Measurements from ENCODE around the gene PLA2G7. TPM values are rescaled to one million over a fixed set of nuclear protein-coding genes. Genes with fewer than 3 reads are reported as not detected.

PLA2G7 gene
- polyA plus RNA-seq, 3 donors = 10.2 to 53.5 (median 24.4) TPM

- peaks cover 0 to 1% (median 0%) of the 10 kb centered on the region in 3 donors for H3K27me3 Mint-ChIP-seq (ENCODE audit: low read depth in 3 of 3)
- Histone ChIP-seq H3K79me2 (ENCODE audit: insufficient read depth, low read length) (no peaks in the 10 kb centered on the region), H3K27me3 (ENCODE audit: control insufficient read depth in 2 of 2, insufficient read depth in 2 of 2, low read length in 2 of 2) (no peaks in the 10 kb centered on the region), H3K4me2 (replicated peaks; ENCODE audit: extremely low read depth, low read length, poor library complexity, severe bottlenecking) (no peak overlapping the region), H3K4me3 (replicated peaks in 1 of 3; ENCODE audit: low read depth in 2 of 3, low read length in 3 of 3) (no peak overlapping the region), H4K20me1 (ENCODE audit: insufficient read depth, low read length) (no peaks in the 10 kb centered on the region), H2AFZ (ENCODE audit: insufficient read depth, low read depth, low read length, poor library complexity, severe bottlenecking) (no peak overlapping the region), H3K36me3 (replicated peaks in 1 of 2; ENCODE audit: control insufficient read depth in 1 of 2, insufficient read depth in 2 of 2, low read length in 2 of 2) (no peaks in the 10 kb centered on the region), H3K9ac (ENCODE audit: insufficient read depth, low read length, poor library complexity, severe bottlenecking) (no peak overlapping the region), H3K4me1 (ENCODE audit: control insufficient read depth in 1 of 2, insufficient read depth in 2 of 2, low read length in 2 of 2) (no peaks in the 10 kb centered on the region), H3K9me3 (replicated peaks in 1 of 2; ENCODE audit: control insufficient read depth in 1 of 2, insufficient read depth in 1 of 2, low read length in 2 of 2) (no peaks in the 10 kb centered on the region), H3K27ac (ENCODE audit: low read depth in 1 of 2, low read length in 2 of 2) (no peak overlapping the region)
- peaks cover 0 to 2% (median 0%) of the 10 kb centered on the region in 7 donors for H3K9me3 Mint-ChIP-seq
- H3K4me1 Mint-ChIP-seq = peaks cover 3% of the 10 kb centered on the region
- intact Hi-C loops (cut with micrococcal nuclease) = no loop called here
- DNase-seq = no peak
- H3K36me3 Mint-ChIP-seq = no peaks in the 10 kb centered on the region
- WGBS (ENCODE audit: insufficient coverage) = 50% methylated on average over 1 of the region's 7 CpGs
- no peak for TF ChIP-seq CTCF (IDR thresholded peaks at IDR 0.05)
- no peak overlapping the region for H3K4me3 Mint-ChIP-seq
- H3K27ac Mint-ChIP-seq = no peak overlapping the region
Measured at GRCh38 chr6:46756469-46757213, 21.5 kb upstream of the PLA2G7 start.

- H3K4me1 Mint-ChIP-seq = peaks cover 1% of the 10 kb centered on the region
Measured at GRCh38 chr6:46755865-46756264, 20.7 kb upstream of the PLA2G7 start.

More at GRCh38 chr6:46755865-46756264, 20.7 kb upstream of the PLA2G7 start:
- DNase-seq = no peak
- Histone ChIP-seq H4K20me1 (ENCODE audit: insufficient read depth, low read length) (no peaks in the 10 kb centered on the region), H3K4me1 (ENCODE audit: control insufficient read depth in 1 of 2, insufficient read depth in 2 of 2, low read length in 2 of 2) (no peaks in the 10 kb centered on the region), H3K27me3 (ENCODE audit: control insufficient read depth in 2 of 2, insufficient read depth in 2 of 2, low read length in 2 of 2) (no peaks in the 10 kb centered on the region), H3K36me3 (replicated peaks in 1 of 2; ENCODE audit: control insufficient read depth in 1 of 2, insufficient read depth in 2 of 2, low read length in 2 of 2) (no peaks in the 10 kb centered on the region), H2AFZ (ENCODE audit: insufficient read depth, low read depth, low read length, poor library complexity, severe bottlenecking) (peak overlapping the region; percentile 36), H3K4me2 (replicated peaks; ENCODE audit: extremely low read depth, low read length, poor library complexity, severe bottlenecking) (no peak overlapping the region), H3K9me3 (replicated peaks in 1 of 2; ENCODE audit: control insufficient read depth in 1 of 2, insufficient read depth in 1 of 2, low read length in 2 of 2) (no peaks in the 10 kb centered on the region), H3K79me2 (ENCODE audit: insufficient read depth, low read length) (no peaks in the 10 kb centered on the region), H3K27ac (ENCODE audit: low read depth in 1 of 2, low read length in 2 of 2) (no peak overlapping the region), H3K4me3 (replicated peaks in 1 of 3; ENCODE audit: low read depth in 2 of 3, low read length in 3 of 3) (no peak overlapping the region), H3K9ac (ENCODE audit: insufficient read depth, low read length, poor library complexity, severe bottlenecking) (no peak overlapping the region)
- H3K9me3 Mint-ChIP-seq = peaks cover 0 to 2% (median 0%) of the 10 kb centered on the region in 7 donors
- intact Hi-C loops (cut with micrococcal nuclease) = no loop called here
- WGBS (ENCODE audit: insufficient coverage) = no CpG with 5 or more reads among the region's 1 CpG
- no peak overlapping the region for H3K27ac Mint-ChIP-seq
- H3K27me3 Mint-ChIP-seq (ENCODE audit: low read depth in 3 of 3) = peaks cover 0 to 1% (median 0%) of the 10 kb centered on the region in 3 donors
- no peak for TF ChIP-seq CTCF (IDR thresholded peaks at IDR 0.05)
- H3K4me3 Mint-ChIP-seq = no peak overlapping the region
- no peaks in the 10 kb centered on the region for H3K36me3 Mint-ChIP-seq

All from CD14-positive monocyte (primary cell).